Inferior parietal cortex (tissue), 1 donor: ENCODE data around the gene RIPOR3.
"Not testable (repeated sequence)": the region's sequence is repeated elsewhere in the genome, so short reads cannot be mapped to it uniquely, and the experiment has no call there.

Source experiments
- DNase-seq: peaks from one replicate; pipeline ENCODE4 v3.0.0-alpha.2; 2016; ENCODE audit errors: extremely low spot score

Gene RIPOR3

GRCh38 chr20:50574586-50574985, 116.8 kb downstream of the RIPOR3 start:
- no peak for DNase-seq

GRCh38 chr20:50574108-50574507, 117.2 kb downstream of the RIPOR3 start:
- no peak for DNase-seq

- DNase-seq, result no peak
These were observed 118.2 kb downstream of the RIPOR3 start for GRCh38 chr20:50572938-50573777.

GRCh38 chr20:50571466-50571865, 119.9 kb downstream of the RIPOR3 start:
- DNase-seq, result no peak

- DNase-seq, result no peak
These were observed 121.2 kb downstream of the RIPOR3 start for GRCh38 chr20:50569864-50570836.

- not testable (repeated sequence) for DNase-seq
These were observed 121.9 kb downstream of the RIPOR3 start for GRCh38 chr20:50569487-50569863.

- DNase-seq, result no peak
These were observed 122.8 kb downstream of the RIPOR3 start for GRCh38 chr20:50568549-50568942.

- DNase-seq, result no peak
These were observed 123.3 kb downstream of the RIPOR3 start for GRCh38 chr20:50567860-50568548.

- no peak for DNase-seq
These were observed 125.5 kb downstream of the RIPOR3 start for GRCh38 chr20:50565871-50566270.

- no peak for DNase-seq
These were observed 126.0 kb downstream of the RIPOR3 start for GRCh38 chr20:50565383-50565782.

- DNase-seq, result no peak
These were observed 128.0 kb downstream of the RIPOR3 start for GRCh38 chr20:50563133-50563944.

- no peak for DNase-seq
These were observed 129.1 kb downstream of the RIPOR3 start for GRCh38 chr20:50562262-50562701.

GRCh38 chr20:50561379-50562078, 129.8 kb downstream of the RIPOR3 start:
- no peak for DNase-seq

- no peak for DNase-seq
These were observed 130.5 kb downstream of the RIPOR3 start for GRCh38 chr20:50560867-50561266.

- no peak for DNase-seq
These were observed 131.3 kb downstream of the RIPOR3 start for GRCh38 chr20:50559856-50560638.

GRCh38 chr20:50559149-50559548, 132.2 kb downstream of the RIPOR3 start:
- no peak for DNase-seq

GRCh38 chr20:50558483-50558925, 132.8 kb downstream of the RIPOR3 start:
- DNase-seq, result no peak

- no peak for DNase-seq
These were observed 133.7 kb downstream of the RIPOR3 start for GRCh38 chr20:50557549-50558134.

GRCh38 chr20:50555662-50556061, 135.7 kb downstream of the RIPOR3 start:
- no peak for DNase-seq
